NCI-H2107 (cell line): ENCODE results near the gene RHOBTB3.
A peak's percentile ranks its signal among the peaks of the same experiment; 100 is the strongest.

Experiments used
- DNase-seq: peaks from one replicate; lab custom pipeline; 2025; lab: John Stamatoyannopoulos, UW

RHOBTB3 gene

GRCh38 chr5:95713960-95714710, 17.0 kb upstream of the RHOBTB3 start:
- DNase-seq, result no peak

GRCh38 chr5:95715799-95716461, 15.2 kb upstream of the RHOBTB3 start:
- no peak for DNase-seq

- DNase-seq, result no peak
Measured at GRCh38 chr5:95717439-95717838, 13.7 kb upstream of the RHOBTB3 start.

GRCh38 chr5:95718203-95718602, 12.9 kb upstream of the RHOBTB3 start:
- DNase-seq, result no peak

- no peak for DNase-seq
Measured at GRCh38 chr5:95718738-95719137, 12.4 kb upstream of the RHOBTB3 start.

- DNase-seq, result no peak
Measured at GRCh38 chr5:95720094-95720786, 10.9 kb upstream of the RHOBTB3 start.

GRCh38 chr5:95721582-95722295, 9.4 kb upstream of the RHOBTB3 start:
- no peak for DNase-seq

- no peak for DNase-seq
Measured at GRCh38 chr5:95723632-95724369, 7.3 kb upstream of the RHOBTB3 start.

- no peak for DNase-seq
Measured at GRCh38 chr5:95725071-95725820, 5.9 kb upstream of the RHOBTB3 start.

- DNase-seq, result no peak
Measured at GRCh38 chr5:95725937-95726810, 5.0 kb upstream of the RHOBTB3 start.

- DNase-seq, result no peak
Measured at GRCh38 chr5:95726811-95727763, 4.0 kb upstream of the RHOBTB3 start.

- peak; percentile 40 for DNase-seq
Measured at GRCh38 chr5:95727764-95728191, 3.4 kb upstream of the RHOBTB3 start.

GRCh38 chr5:95728494-95729114, 2.5 kb upstream of the RHOBTB3 start:
- DNase-seq, result no peak

- DNase-seq, result no peak
Measured at GRCh38 chr5:95729115-95730010, 1.8 kb upstream of the RHOBTB3 start.

- DNase-seq, result no peak
Measured at GRCh38 chr5:95730011-95730700, 980 bp upstream of the RHOBTB3 start.
